ENCODE data around the gene RBBP8. TPM values are rescaled to one million over a fixed set of nuclear protein-coding genes. Genes with fewer than 3 reads are reported as not detected.

The RBBP8 gene
- total RNA-seq (2022; extraction: Qiagen RNA extraction; ENCODE audit: low read depth) = 21.4 to 38.1 TPM (median 24.4 TPM) in 5 replicates

GRCh38 chr18:22933206-22933965 is at the start of gene RBBP8:
RBBP8 (plus strand) TSS chr18:22933328; CDS start chr18:22936852, 3,524 bp downstream.

Other genes starting within 250 kb of the RBBP8 start
- gene CABLES1, start 202.2 kb downstream of the RBBP8 start, total RNA-seq (2022; extraction: Qiagen RNA extraction; ENCODE audit: low read depth) = 13.1 to 15.8 TPM (median 14.9 TPM) in 5 replicates

Measured in A549 treated with ZK216348 at 1 μM for 4 hours (cell line).